Fibroblast of pulmonary artery (primary cell): ENCODE results near the gene ADGRL1.
"Not testable (repeated sequence)": the region's sequence is repeated elsewhere in the genome, so short reads cannot be mapped to it uniquely, and the experiment has no call there.

Source experiments
- DNase-seq: peaks from one replicate; pipeline ENCODE4 v3.0.0-alpha.2; 2010; ENCODE audit warnings: low read depth
- H3K4me3 ChIP-seq: replicated peaks from 2 replicates; pipeline ENCODE4 v1.5.1; 2011; ENCODE audit warnings: low read depth, mild to moderate bottlenecking, control low read depth, low read length, moderate library complexity
- CTCF ChIP-seq: IDR thresholded peaks from 2 replicates; pipeline ENCODE4 v1.5.1; 2011; ENCODE audit warnings: mild to moderate bottlenecking, control low read depth, low read length, inconsistent platforms; ENCODE audit errors: missing control alignments

ADGRL1 gene

GRCh38 chr19:14237014-14237941 is 31.3 kb upstream of the ADGRL1 start:
- DNase-seq: no peak
- TF ChIP-seq CTCF: no peak
- no peak overlapping the region for H3K4me3 ChIP-seq

GRCh38 chr19:14232945-14233344 is 27.0 kb upstream of the ADGRL1 start:
- DNase-seq: not testable (repeated sequence)

GRCh38 chr19:14228446-14229071 is 22.6 kb upstream of the ADGRL1 start:
- DNase-seq: peak; percentile 65
- H3K4me3 ChIP-seq: not testable (repeated sequence)

More at GRCh38 chr19:14232945-14233344, 27.0 kb upstream of the ADGRL1 start:
- not testable (repeated sequence) for H3K4me3 ChIP-seq

GRCh38 chr19:14226498-14226897 is 20.5 kb upstream of the ADGRL1 start:
- H3K4me3 ChIP-seq, DNase-seq: not testable (repeated sequence)

GRCh38 chr19:14222886-14223285 is 16.9 kb upstream of the ADGRL1 start:
- DNase-seq: no peak
- no peak overlapping the region for H3K4me3 ChIP-seq
- no peak for TF ChIP-seq CTCF

GRCh38 chr19:14221345-14221744 is 15.4 kb upstream of the ADGRL1 start:
- TF ChIP-seq CTCF: peak; percentile 22
- not testable (repeated sequence) for H3K4me3 ChIP-seq
- peak; percentile 13 for DNase-seq

- DNase-seq: peak; percentile 46
- no peak overlapping the region for H3K4me3 ChIP-seq
- no peak for TF ChIP-seq CTCF
These were observed 12.8 kb upstream of the ADGRL1 start for GRCh38 chr19:14218620-14219330.

- not testable (repeated sequence) for H3K4me3 ChIP-seq, DNase-seq
These were observed 11.9 kb upstream of the ADGRL1 start for GRCh38 chr19:14217886-14218285.
